Dendritic cell treated with granulocyte-macrophage colony-stimulating factor and Interleukin-4, amounts not matched to agents 40 ng/mL and 50 ng/mL, for 4 days (primary cell): ENCODE data around the gene ZNF593OS.
A peak's percentile ranks its signal among the peaks of the same experiment; 100 is the strongest.

Experiments
- H3K27ac Mint-ChIP-seq: one replicate; pipeline ENCODE4 v1.8.0; 2022; ENCODE audit warnings: mild to moderate bottlenecking, mixed read lengths
- H3K27me3 Mint-ChIP-seq: one replicate; pipeline ENCODE4 v1.8.0; 2022; ENCODE audit warnings: mild to moderate bottlenecking, mixed read lengths
- H3K36me3 Mint-ChIP-seq: one replicate; pipeline ENCODE4 v1.8.0; 2022; ENCODE audit warnings: low read depth, mixed read lengths
- H3K4me1 Mint-ChIP-seq: one replicate; pipeline ENCODE4 v1.8.0; 2022; ENCODE audit warnings: low read depth, mixed read lengths
- H3K4me3 Mint-ChIP-seq: one replicate; pipeline ENCODE4 v1.8.0; 2022; ENCODE audit warnings: mild to moderate bottlenecking, moderate library complexity, mixed read lengths
- H3K9me3 Mint-ChIP-seq: one replicate; pipeline ENCODE4 v1.8.0; 2022; ENCODE audit warnings: mixed read lengths
- intact Hi-C: fragments of 100-400 bp; cut with micrococcal nuclease; formaldehyde crosslinking; loops from one replicate; pipeline ENCODE4 v1.15.0; 2022

Gene ZNF593OS

GRCh38 chr1:26158908-26159742 lies 12.5 kb downstream of the ZNF593OS start, which contains the start of gene FAM110D:
Gene FAM110D, plus strand, starts transcription at chr1:26159079. Its CDS starts 2,213 bp downstream, at chr1:26161292.
- H3K27me3 Mint-ChIP-seq: peaks cover 89% of the 10 kb centered on the region
- no peak within 1 kb of the TSS for H3K4me3 Mint-ChIP-seq
- no peaks in the 10 kb centered on the region for H3K9me3 Mint-ChIP-seq
- peaks cover 34% of the 10 kb centered on the region for H3K4me1 Mint-ChIP-seq
- intact Hi-C loops: no loop called here
- H3K36me3 Mint-ChIP-seq: no peaks in the 10 kb centered on the region
- H3K27ac Mint-ChIP-seq: no peak within 1 kb of the TSS

- H3K27ac Mint-ChIP-seq: no peak overlapping the region
- H3K9me3 Mint-ChIP-seq: no peaks in the 10 kb centered on the region
- intact Hi-C loops: no loop called here
- no peak overlapping the region for H3K4me3 Mint-ChIP-seq
- H3K4me1 Mint-ChIP-seq: peaks cover 42% of the 10 kb centered on the region
- H3K36me3 Mint-ChIP-seq: no peaks in the 10 kb centered on the region
- peaks cover 86% of the 10 kb centered on the region for H3K27me3 Mint-ChIP-seq
Observed at GRCh38 chr1:26158271-26158907, 13.2 kb downstream of the ZNF593OS start.

GRCh38 chr1:26156285-26157038 lies 15.2 kb downstream of the ZNF593OS start:
- Mint-ChIP-seq H3K36me3 (no peaks in the 10 kb centered on the region), H3K27me3 (peaks cover 72% of the 10 kb centered on the region), H3K4me3 (no peak overlapping the region), H3K4me1 (peaks cover 41% of the 10 kb centered on the region), H3K9me3 (no peaks in the 10 kb centered on the region), H3K27ac (no peak overlapping the region)
- intact Hi-C loops: no loop called here

- Mint-ChIP-seq H3K4me1 (peaks cover 35% of the 10 kb centered on the region), H3K4me3 (no peak overlapping the region), H3K27ac (no peak overlapping the region), H3K9me3 (no peaks in the 10 kb centered on the region), H3K36me3 (no peaks in the 10 kb centered on the region), H3K27me3 (peaks cover 68% of the 10 kb centered on the region)
- intact Hi-C loops: no loop called here
Observed at GRCh38 chr1:26155370-26156284, 16.0 kb downstream of the ZNF593OS start.

- H3K4me3 Mint-ChIP-seq: no peak overlapping the region
- H3K4me1 Mint-ChIP-seq: peaks cover 35% of the 10 kb centered on the region
- H3K9me3 Mint-ChIP-seq: no peaks in the 10 kb centered on the region
- intact Hi-C loops: no loop called here
- peaks cover 64% of the 10 kb centered on the region for H3K27me3 Mint-ChIP-seq
- no peak overlapping the region for H3K27ac Mint-ChIP-seq
- no peaks in the 10 kb centered on the region for H3K36me3 Mint-ChIP-seq
Observed at GRCh38 chr1:26154750-26155149, 16.9 kb downstream of the ZNF593OS start.

- Mint-ChIP-seq H3K27ac (no peak overlapping the region), H3K27me3 (peaks cover 59% of the 10 kb centered on the region)
Observed at GRCh38 chr1:26153966-26154532, 17.6 kb downstream of the ZNF593OS start.

GRCh38 chr1:26148887-26149286 lies 22.7 kb downstream of the ZNF593OS start:
- intact Hi-C loops: no loop called here
- Mint-ChIP-seq H3K4me1 (peaks cover 30% of the 10 kb centered on the region), H3K9me3 (no peaks in the 10 kb centered on the region), H3K27me3 (peaks cover 26% of the 10 kb centered on the region), H3K27ac (no peak overlapping the region), H3K4me3 (no peak overlapping the region), H3K36me3 (no peaks in the 10 kb centered on the region)

More at GRCh38 chr1:26153966-26154532, 17.6 kb downstream of the ZNF593OS start:
- no peaks in the 10 kb centered on the region for H3K9me3 Mint-ChIP-seq
- H3K4me3 Mint-ChIP-seq: no peak overlapping the region
- intact Hi-C loops: no loop called here
- no peaks in the 10 kb centered on the region for H3K36me3 Mint-ChIP-seq
- H3K4me1 Mint-ChIP-seq: peaks cover 35% of the 10 kb centered on the region

GRCh38 chr1:26145960-26146294 lies 25.7 kb downstream of the ZNF593OS start:
- peaks cover 18% of the 10 kb centered on the region for H3K4me1 Mint-ChIP-seq

GRCh38 chr1:26145041-26145959 lies 26.3 kb downstream of the ZNF593OS start:
- intact Hi-C loops: loop anchor here (1.0 kb wide), 1 partner anchor 40 kb away; no protein-coding TSS in a partner anchor
- Mint-ChIP-seq H3K36me3 (no peaks in the 10 kb centered on the region), H3K27ac (no peak overlapping the region), H3K4me3 (no peak overlapping the region), H3K27me3 (peaks cover 19% of the 10 kb centered on the region), H3K4me1 (peaks cover 18% of the 10 kb centered on the region), H3K9me3 (no peaks in the 10 kb centered on the region)

More at GRCh38 chr1:26145960-26146294, 25.7 kb downstream of the ZNF593OS start:
- no peak overlapping the region for H3K27ac Mint-ChIP-seq
- H3K9me3 Mint-ChIP-seq: no peaks in the 10 kb centered on the region
- no peaks in the 10 kb centered on the region for H3K36me3 Mint-ChIP-seq
- H3K4me3 Mint-ChIP-seq: no peak overlapping the region
- intact Hi-C loops: loop anchor here (1.0 kb wide), 1 partner anchor 41 kb away; no protein-coding TSS in a partner anchor
- H3K27me3 Mint-ChIP-seq: peaks cover 19% of the 10 kb centered on the region

GRCh38 chr1:26142159-26142558 lies 29.5 kb downstream of the ZNF593OS start:
- peak overlapping the region; percentile 26 for H3K4me3 Mint-ChIP-seq
- H3K4me1 Mint-ChIP-seq: peaks cover 5% of the 10 kb centered on the region
- H3K27ac Mint-ChIP-seq: no peak overlapping the region
- peaks cover 9% of the 10 kb centered on the region for H3K27me3 Mint-ChIP-seq
- intact Hi-C loops: no loop called here
- no peaks in the 10 kb centered on the region for H3K36me3 Mint-ChIP-seq
- no peaks in the 10 kb centered on the region for H3K9me3 Mint-ChIP-seq

- H3K9me3 Mint-ChIP-seq: no peaks in the 10 kb centered on the region
- H3K4me3 Mint-ChIP-seq: no peak overlapping the region
- H3K27ac Mint-ChIP-seq: no peak overlapping the region
- H3K4me1 Mint-ChIP-seq: no peaks in the 10 kb centered on the region
- no peaks in the 10 kb centered on the region for H3K36me3 Mint-ChIP-seq
- intact Hi-C loops: no loop called here
- H3K27me3 Mint-ChIP-seq: no peaks in the 10 kb centered on the region
Observed at GRCh38 chr1:26138974-26139558, 32.6 kb downstream of the ZNF593OS start.

- intact Hi-C loops: no loop called here
- H3K9me3 Mint-ChIP-seq: no peaks in the 10 kb centered on the region
- H3K4me1 Mint-ChIP-seq: no peaks in the 10 kb centered on the region
- H3K4me3 Mint-ChIP-seq: no peak overlapping the region
- H3K27ac Mint-ChIP-seq: no peak overlapping the region
- H3K27me3 Mint-ChIP-seq: no peaks in the 10 kb centered on the region
- H3K36me3 Mint-ChIP-seq: no peaks in the 10 kb centered on the region
Observed at GRCh38 chr1:26134466-26134865, 37.2 kb downstream of the ZNF593OS start.
